Adrenal gland (tissue), 12 donors: ENCODE data around the gene FOXP3. TPM values are rescaled to one million over a fixed set of nuclear protein-coding genes. Genes with fewer than 3 reads are reported as not detected.

Experiments used
- DNase-seq, 7 donors: peaks; one replicate each; pipeline ENCODE4 v3.0.0-alpha.2; 2019 to 2020
- H3K27ac ChIP-seq, 5 donors: fragments of 200-600 bp; sonication (generic) in 4 of 5; 1 replicate in 3 of 5; 2 replicates in 2 of 5; pipeline versions ENCODE4 v1.5.1 to v1.8.0; 2016 to 2020; ENCODE audit warnings: mild to moderate bottlenecking in 1 of 5
- H3K27me3 ChIP-seq: fragments of 200-600 bp; 2 replicates; pipeline ENCODE4 v1.8.0; 2021
- H3K36me3 ChIP-seq, 2 donors: fragments of 200-600 bp; replicated peaks in 1 of 2; 1 replicate in 1 of 2; 2 replicates in 1 of 2; pipeline versions ENCODE4 v1.5.1 to v1.8.0; 2018 to 2022
- H3K4me1 ChIP-seq, 2 donors: fragments of 200-600 bp; replicated peaks in 1 of 2; 1 replicate in 1 of 2; 2 replicates in 1 of 2; pipeline versions ENCODE4 v1.5.1 to v1.8.0; 2018 to 2021
- H3K4me3 ChIP-seq, 4 donors: fragments of 200-600 bp; sonication (generic) in 3 of 4; one replicate each; pipeline ENCODE4 v1.5.1; 2016 to 2018
- H3K9me3 ChIP-seq, 3 donors: fragments of 200-600 bp; sonication (generic) in 1 of 3; replicated peaks in 1 of 3; 1 replicate in 2 of 3; 2 replicates in 1 of 3; pipeline versions ENCODE4 v1.5.1 to v1.8.0; 2016 to 2021
- POLR2A ChIP-seq, 2 donors: fragments of 450-650 bp; IDR thresholded peaks; one replicate each; pipeline ENCODE4 v1.6.1; 2017; ENCODE audit warnings: antibody characterized with exemption in 2 of 2, mild to moderate bottlenecking in 2 of 2, moderate library complexity in 1 of 2
- WGBS, 4 donors: extraction: QIAGEN DNeasy Blood & Tissue Kit in 2 of 4; methylation state at CpG; one replicate each; pipeline versions ENCODE4 v1.1.5 to v1.1.7; 2013 to 2017; 5-methylcytosine and 5-hydroxymethylcytosine counted together
- intact Hi-C, 2 donors: fragments of 100-400 bp; cut with DNase I; formaldehyde crosslinking; loops; one replicate each; pipeline versions ENCODE4 v1.14.1 to v1.15.0; 2022 to 2023
- polyA plus RNA-seq, 3 donors: library from polyadenylated mRNA; stranded (reverse); fragments of 200-250 nt in 2 of 3; fragments of 350-450 nt in 1 of 3; fragmentation: Illumina TruSeq in 1 of 3; extraction: RNeasy Lipid Tissue Mini Kit (QIAGEN cat#74804) in 1 of 3; gene quantifications; one replicate each; pipeline ENCODE4 v1.2.3, GENCODE V29; 2013 to 2014
- total RNA-seq, 9 donors: library from RNA; depleted of rRNA in 4 of 9; stranded (reverse); fragments of >200 nt in 4 of 9; fragments of 120-200 nt in 1 of 9; fragmentation: NEBNext Ultra II Directional in 1 of 9; extraction: Animal tissue kit (Norgen Biotek cat#: 25700) in 1 of 9; gene quantifications; one replicate each; pipeline versions ENCODE4 v1.1.0 to v1.2.4, GENCODE V29; 2013 to 2023
- TF ChIP-seq, protein P1 (sequence below), 6 experiments: fragments of 450-650 bp in 4 of 6; fragments of 200-600 bp in 2 of 6; sonication (generic) in 1 of 6; IDR thresholded peaks; 1 replicate in 5 of 6; 2 replicates in 1 of 6; pipeline versions ENCODE4 v1.5.1 to v1.8.0; 2016 to 2021; ENCODE audit warnings: antibody characterized with exemption in 6 of 6, mild to moderate bottlenecking in 2 of 6, moderate library complexity in 1 of 6
- donor health status: healthy with polysubstance abuse.
- donor health status: Bipolar disorder and iron deficiency.
- donor health status: DM: yes; HTN: yes; CAD: no.
- donor health status: DM: no; HTN: no; CAD: no.
- donor health status: DM: no; HTN: no; CAD: no.
- donor health status: DM: yes; HTN: yes; CAD: no.

The FOXP3 gene
- total and polyA plus RNA-seq, 12 donors, result 0.14 to 0.53 (median 0.26) TPM; not detected in 4

GRCh38 chrX:49214996-49215526 is 49.4 kb downstream of the FOXP3 start:
- no peaks in the 10 kb centered on the region for H3K27me3 ChIP-seq
- no peak for DNase-seq
- no peak overlapping the region for H3K4me3 ChIP-seq
- 63 to 86% (median 72%) methylated on average over 5 to 14 of the region's 14 CpGs for WGBS, 4 donors
- no peaks in the 10 kb centered on the region for H3K9me3 ChIP-seq
- H3K36me3 ChIP-seq, result no peaks in the 10 kb centered on the region
- H3K4me1 ChIP-seq, result no peaks in the 10 kb centered on the region
- TF ChIP-seq POLR2A (IDR thresholded peaks at IDR 0.05), result no peak
- TF ChIP-seq, protein P1, sequence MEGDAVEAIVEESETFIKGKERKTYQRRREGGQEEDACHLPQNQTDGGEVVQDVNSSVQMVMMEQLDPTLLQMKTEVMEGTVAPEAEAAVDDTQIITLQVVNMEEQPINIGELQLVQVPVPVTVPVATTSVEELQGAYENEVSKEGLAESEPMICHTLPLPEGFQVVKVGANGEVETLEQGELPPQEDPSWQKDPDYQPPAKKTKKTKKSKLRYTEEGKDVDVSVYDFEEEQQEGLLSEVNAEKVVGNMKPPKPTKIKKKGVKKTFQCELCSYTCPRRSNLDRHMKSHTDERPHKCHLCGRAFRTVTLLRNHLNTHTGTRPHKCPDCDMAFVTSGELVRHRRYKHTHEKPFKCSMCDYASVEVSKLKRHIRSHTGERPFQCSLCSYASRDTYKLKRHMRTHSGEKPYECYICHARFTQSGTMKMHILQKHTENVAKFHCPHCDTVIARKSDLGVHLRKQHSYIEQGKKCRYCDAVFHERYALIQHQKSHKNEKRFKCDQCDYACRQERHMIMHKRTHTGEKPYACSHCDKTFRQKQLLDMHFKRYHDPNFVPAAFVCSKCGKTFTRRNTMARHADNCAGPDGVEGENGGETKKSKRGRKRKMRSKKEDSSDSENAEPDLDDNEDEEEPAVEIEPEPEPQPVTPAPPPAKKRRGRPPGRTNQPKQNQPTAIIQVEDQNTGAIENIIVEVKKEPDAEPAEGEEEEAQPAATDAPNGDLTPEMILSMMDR (IDR thresholded peaks at IDR 0.05), result no peak
- H3K27ac ChIP-seq, result no peak overlapping the region
- intact Hi-C loops, result no loop called here

GRCh38 chrX:49214416-49214815 is 50.1 kb downstream of the FOXP3 start:
- Histone ChIP-seq H3K4me3 (no peak overlapping the region), H3K4me1 (no peaks in the 10 kb centered on the region), H3K36me3 (no peaks in the 10 kb centered on the region), H3K27me3 (no peaks in the 10 kb centered on the region), H3K27ac (no peak overlapping the region), H3K9me3 (no peaks in the 10 kb centered on the region)
- DNase-seq, result no peak
- WGBS, 4 donors, result 53 to 88% (median 71%) methylated on average over 2 of the region's 2 CpGs
- no peak for TF ChIP-seq POLR2A (IDR thresholded peaks at IDR 0.05)
- TF ChIP-seq, protein P1 (IDR thresholded peaks at IDR 0.05), result no peak
- intact Hi-C loops, result no loop called here

DNA sequence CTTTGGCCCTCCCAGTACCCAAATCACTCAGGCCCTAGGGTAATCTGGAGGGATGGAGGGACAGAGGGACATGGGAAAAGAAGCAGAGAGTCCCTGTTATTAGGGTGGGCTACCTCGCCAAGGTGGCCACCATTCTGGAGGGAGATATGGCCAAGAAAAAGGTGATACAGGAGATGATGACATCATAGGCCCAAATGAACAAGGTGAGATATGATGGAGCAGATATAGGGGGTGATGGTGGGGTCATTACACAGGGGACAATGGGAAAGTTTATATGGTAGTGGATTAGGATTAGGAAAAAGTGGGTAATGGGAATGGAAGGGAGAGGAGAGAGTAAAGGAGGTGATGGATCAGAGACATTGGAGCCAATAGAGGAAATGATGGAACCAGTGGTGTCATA is 51.6 kb downstream of the FOXP3 start:
- DNase-seq, result no peak
- no peak for TF ChIP-seq POLR2A (IDR thresholded peaks at IDR 0.05)
- TF ChIP-seq, protein P1 (IDR thresholded peaks at IDR 0.05), result no peak
- H3K9me3 ChIP-seq, result no peaks in the 10 kb centered on the region
- H3K4me3 ChIP-seq, result no peak overlapping the region
- H3K27me3 ChIP-seq, result no peaks in the 10 kb centered on the region
- WGBS, 4 donors, result 36 to 83% (median 53%) methylated on average over 1 of the region's 1 CpG
- H3K27ac ChIP-seq, result no peak overlapping the region
- H3K4me1 ChIP-seq, result no peaks in the 10 kb centered on the region
- H3K36me3 ChIP-seq, result no peaks in the 10 kb centered on the region
- intact Hi-C loops, result no loop called here

- no peak overlapping the region for H3K4me3 ChIP-seq
- TF ChIP-seq POLR2A (IDR thresholded peaks at IDR 0.05), result no peak
- TF ChIP-seq, protein P1 (IDR thresholded peaks at IDR 0.05), result no peak
- 67 to 100% (median 88%) methylated on average over 2 of the region's 2 CpGs for WGBS, 4 donors
- no peak for DNase-seq
- no peaks in the 10 kb centered on the region for H3K4me1 ChIP-seq
- intact Hi-C loops, result no loop called here
- no peaks in the 10 kb centered on the region for H3K36me3 ChIP-seq
- H3K9me3 ChIP-seq, result no peaks in the 10 kb centered on the region
- H3K27me3 ChIP-seq, result no peaks in the 10 kb centered on the region
- H3K27ac ChIP-seq, result no peak overlapping the region
These were observed 52.3 kb downstream of the FOXP3 start for GRCh38 chrX:49212209-49212608.
